GM18907 (cell line): ENCODE measurements around the gene GALNT3.

Source experiments
- ATAC-seq: cut with Tn5 transposase; IDR thresholded peaks from one replicate; pipeline ENCODE4 v1.9.1; 2021; ENCODE audit warnings: mild to moderate bottlenecking, moderate library complexity; ENCODE audit not compliant: unreplicated experiment

Gene GALNT3

GRCh38 chr2:165746501-165746900, 47.5 kb downstream of the GALNT3 start:
- no peak for ATAC-seq

- no peak for ATAC-seq
Measured at GRCh38 chr2:165745916-165746315, 48.1 kb downstream of the GALNT3 start.

GRCh38 chr2:165743442-165743841, 50.6 kb downstream of the GALNT3 start:
- peak; percentile 95 for ATAC-seq

- ATAC-seq: no peak
Measured at GRCh38 chr2:165725421-165725820, 68.6 kb downstream of the GALNT3 start.

- ATAC-seq: no peak
Measured at GRCh38 chr2:165720511-165720910, 73.5 kb downstream of the GALNT3 start.

GRCh38 chr2:165718610-165719210, 75.3 kb downstream of the GALNT3 start:
- ATAC-seq: no peak

- ATAC-seq: no peak
Measured at GRCh38 chr2:165716091-165716490, 78.0 kb downstream of the GALNT3 start.

- no peak for ATAC-seq
Measured at GRCh38 chr2:165706960-165707487, 87.0 kb downstream of the GALNT3 start.

GRCh38 chr2:165701147-165701546, 92.9 kb downstream of the GALNT3 start:
- no peak for ATAC-seq

- no peak for ATAC-seq
Measured at GRCh38 chr2:165700531-165700930, 93.5 kb downstream of the GALNT3 start.

- ATAC-seq: no peak
Measured at GRCh38 chr2:165699946-165700345, 94.1 kb downstream of the GALNT3 start.

GRCh38 chr2:165698444-165698884, 95.6 kb downstream of the GALNT3 start:
- ATAC-seq: peak; percentile 85

- ATAC-seq: no peak
Measured at GRCh38 chr2:165697748-165698443, 96.2 kb downstream of the GALNT3 start.
